HG03521 (cell line): ENCODE data around the gene JMJD7.

Experiments
- ATAC-seq: cut with Tn5 transposase; IDR thresholded peaks from one replicate; pipeline ENCODE4 v1.9.1; 2021; ENCODE audit warnings: mild to moderate bottlenecking, moderate library complexity; ENCODE audit not compliant: unreplicated experiment

The JMJD7 gene

DNA sequence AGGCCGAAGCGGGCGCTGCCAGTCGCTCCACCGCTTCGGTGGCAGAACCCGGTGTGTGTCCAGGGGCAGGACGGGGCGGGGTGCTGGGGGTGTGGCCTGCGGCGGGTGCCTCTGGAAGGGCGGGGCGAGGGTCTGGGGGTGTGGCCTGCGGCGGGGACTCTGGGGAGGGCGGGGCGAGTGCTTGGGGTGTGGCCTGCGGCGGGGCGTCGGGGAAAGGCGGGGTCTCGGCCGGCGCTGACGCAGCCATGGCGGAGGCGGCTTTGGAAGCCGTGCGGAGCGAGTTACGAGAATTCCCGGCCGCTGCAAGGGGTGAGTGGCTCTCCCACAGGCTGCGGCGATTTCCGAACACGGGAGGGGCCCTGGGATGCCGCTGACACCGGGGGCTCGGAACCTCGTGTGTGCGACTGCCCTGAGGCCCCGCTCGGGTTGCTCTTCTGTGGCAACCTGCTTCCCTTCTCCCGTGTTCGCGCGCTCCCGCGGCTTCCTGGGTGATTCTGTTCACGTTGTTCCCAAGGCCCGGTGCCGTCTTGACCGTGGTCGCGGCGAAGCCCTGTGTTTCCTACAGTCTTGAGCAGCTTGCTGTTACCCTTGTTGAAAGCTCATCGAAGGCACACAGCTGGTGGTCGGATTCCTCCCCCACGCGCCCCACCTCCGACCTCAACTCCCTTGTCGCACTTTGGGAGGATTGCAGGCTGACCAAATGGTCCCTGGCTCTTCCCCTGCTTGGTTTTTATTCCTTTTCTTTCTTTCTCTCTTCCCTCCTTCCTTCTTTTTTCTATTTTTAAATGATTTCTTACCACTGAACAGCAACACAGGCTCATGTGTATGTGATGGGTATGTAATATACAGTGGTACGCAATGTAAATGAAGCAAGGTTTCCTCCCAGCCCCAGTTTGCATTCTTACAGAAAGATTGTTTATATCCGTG is at the start of gene JMJD7:
Gene JMJD7, plus strand, starts transcription at position 213 of the 927 bp plus-strand sequence. Its CDS starts 33 bp downstream, at position 246.
- ATAC-seq = peak; percentile 75

GRCh38 chr15:41778521-41778920 is 49.4 kb upstream of the JMJD7 start:
- no peak for ATAC-seq

DNA sequence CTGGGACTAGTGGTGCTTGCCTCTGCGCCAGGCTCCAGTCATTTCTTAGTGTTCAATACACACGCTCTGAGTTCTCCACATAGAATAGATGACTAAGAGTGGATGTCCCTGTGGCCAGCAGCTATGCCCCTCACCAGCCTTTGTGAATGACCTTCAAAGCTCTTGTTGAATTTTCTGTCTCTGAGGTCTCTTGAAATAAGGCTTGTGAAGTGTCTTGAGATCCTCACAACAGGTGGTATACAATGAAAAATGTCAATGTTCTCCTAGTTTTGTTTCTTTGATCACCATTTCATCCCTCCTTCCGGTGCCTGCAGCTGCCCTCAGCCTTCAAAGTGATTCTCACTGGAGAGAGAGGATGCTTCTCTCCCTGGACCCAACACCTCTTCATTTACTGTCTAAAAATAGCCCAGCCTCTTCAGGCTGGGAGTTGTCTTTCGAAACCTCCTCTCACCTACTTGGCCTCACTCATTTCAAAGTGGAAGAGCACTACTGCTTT is 48.2 kb upstream of the JMJD7 start:
- no peak for ATAC-seq

DNA sequence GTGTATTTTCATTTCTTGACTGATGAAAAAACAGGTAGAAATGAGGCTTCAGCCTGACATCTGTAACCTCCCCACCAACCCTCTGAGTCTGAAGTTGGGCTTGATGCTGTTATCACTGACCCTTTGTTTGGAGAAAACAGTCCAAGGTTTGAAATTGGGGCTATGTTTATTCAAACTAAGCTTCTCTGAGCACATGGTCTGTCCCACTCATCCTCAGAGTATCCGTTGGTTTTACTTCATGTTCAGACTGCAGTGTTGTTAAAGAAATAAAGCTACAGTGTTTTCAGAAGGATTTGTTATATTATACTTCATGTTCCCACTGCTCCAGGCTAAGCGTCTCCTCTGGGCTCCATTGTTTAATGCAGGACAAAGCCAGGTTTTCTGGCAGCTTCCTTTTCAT is 47.6 kb upstream of the JMJD7 start:
- no peak for ATAC-seq

DNA sequence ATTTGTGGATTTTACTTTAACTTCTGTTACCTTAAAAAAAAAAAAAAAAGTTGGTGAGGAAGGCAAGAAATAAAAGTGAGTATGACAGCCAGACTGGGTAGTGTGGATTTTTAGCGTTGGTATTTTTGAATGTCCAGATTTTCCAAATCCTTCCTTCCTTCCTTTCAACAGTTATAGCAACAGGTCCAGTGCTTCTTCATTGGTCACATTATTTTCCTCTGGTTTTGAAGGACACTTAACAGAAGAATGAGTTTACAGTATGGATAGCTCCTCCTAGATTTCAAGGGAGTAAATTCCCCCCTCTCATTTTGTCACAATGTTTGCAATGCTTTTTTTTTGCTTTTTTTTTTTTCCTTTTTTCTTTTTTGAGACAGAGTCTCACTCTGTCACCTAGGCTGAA is 47.2 kb upstream of the JMJD7 start:
- no peak for ATAC-seq

DNA sequence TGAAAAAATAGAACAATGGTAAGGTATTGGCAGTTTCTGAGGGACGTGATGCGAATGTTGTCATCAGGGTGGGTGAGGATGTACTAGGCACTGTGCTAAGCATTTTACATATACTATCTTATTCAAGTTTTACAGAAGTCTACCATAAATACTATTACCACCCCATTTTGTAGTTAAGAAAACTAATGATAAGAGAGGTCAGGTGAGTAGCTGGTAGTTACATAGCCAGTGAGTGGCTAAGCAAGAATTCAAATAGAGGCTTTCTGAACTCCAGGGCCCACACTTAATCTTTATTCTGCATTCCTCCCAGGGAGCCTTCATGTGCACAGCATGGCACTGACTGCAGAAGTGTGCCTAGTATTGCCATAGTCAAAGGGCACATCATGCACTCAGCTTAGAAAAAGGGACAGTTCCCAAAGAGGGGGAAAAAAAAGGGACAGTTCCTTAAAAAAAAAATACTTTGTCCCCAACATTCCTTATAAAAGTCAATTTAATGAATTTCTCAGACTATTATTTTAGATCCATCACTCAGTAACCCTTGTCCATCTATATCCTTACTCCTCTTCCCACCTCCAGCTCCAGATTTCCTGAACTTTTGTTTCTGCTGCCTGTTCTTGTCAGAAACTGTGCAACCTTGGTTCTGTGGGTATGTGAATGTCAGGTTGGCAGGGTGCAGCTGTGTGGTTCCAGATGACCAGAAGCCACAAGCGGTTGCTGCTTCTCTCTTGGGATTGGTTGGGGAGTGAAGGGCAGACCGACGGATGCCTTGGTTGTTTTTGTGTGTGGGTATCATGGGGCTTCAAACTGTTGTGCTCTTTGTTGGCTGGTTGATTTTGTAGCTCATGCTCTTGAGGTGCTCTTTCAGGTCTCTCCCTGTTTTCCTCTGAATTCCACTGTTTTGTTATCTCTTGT is 45.3 kb upstream of the JMJD7 start:
- ATAC-seq = no peak

DNA sequence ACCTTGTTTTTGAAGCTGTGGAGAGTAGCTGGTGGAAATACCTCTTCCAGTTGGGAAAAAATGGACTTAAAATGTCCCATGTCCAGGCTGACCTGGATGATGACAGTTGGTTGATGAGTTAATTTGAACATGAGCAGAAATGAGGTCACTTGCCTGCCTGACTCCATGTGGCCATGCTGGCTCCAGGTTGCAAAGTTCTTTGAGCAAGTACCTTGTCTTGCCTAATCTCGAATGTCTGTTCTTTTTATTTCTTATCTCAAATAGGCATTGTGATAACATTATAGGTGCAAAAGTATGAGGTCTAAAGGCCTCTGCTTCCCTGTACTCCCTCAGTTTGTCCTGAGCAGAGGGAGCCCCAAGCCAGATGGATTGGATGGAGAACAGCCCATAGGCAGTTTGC is 44.6 kb upstream of the JMJD7 start:
- no peak for ATAC-seq

GRCh38 chr15:41788262-41788661 is 39.6 kb upstream of the JMJD7 start:
- no peak for ATAC-seq

DNA sequence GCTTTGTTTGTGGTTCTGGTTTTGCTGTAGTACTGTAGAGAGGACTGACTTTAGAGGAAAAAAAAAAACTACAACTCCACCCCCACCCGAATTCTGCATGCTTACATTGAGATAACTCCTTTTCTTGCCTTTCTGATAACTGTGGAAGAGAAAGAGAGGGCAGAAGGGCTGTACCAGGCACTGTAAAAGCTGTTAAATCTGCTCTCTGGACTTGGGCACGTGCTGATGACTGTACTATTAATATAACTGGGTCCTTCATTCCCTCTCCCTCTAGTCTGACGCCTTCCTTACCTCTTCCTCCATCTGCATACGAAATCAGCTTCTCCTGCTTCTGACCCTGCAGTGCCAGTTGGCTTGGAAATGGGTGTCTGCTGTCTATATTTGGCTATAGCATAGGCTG is 38.7 kb upstream of the JMJD7 start:
- ATAC-seq = no peak

GRCh38 chr15:41789662-41790061 is 38.2 kb upstream of the JMJD7 start:
- ATAC-seq = no peak

GRCh38 chr15:41790169-41790568 is 37.7 kb upstream of the JMJD7 start:
- no peak for ATAC-seq

- ATAC-seq = no peak
Measured at GRCh38 chr15:41790756-41791546, 36.9 kb upstream of the JMJD7 start.

DNA sequence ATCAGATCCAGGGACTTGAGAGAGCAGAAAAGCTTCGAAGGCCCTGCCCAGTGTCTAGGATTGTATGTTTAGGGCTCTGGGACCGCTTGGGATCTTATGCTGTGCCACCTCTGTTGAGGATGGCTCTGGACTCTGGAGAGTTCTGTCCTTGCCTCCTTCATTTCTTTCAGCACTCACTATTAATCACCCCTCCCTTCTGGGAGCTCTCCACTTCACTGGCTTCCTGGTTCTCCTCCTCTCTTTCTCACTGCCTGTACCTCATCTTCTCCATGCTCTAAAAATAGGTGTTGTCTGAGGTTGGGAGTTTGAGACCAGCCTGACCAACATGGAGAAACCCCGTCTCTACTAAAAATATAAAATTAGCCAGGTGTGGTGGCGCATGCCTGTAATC is 36.4 kb upstream of the JMJD7 start:
- no peak for ATAC-seq

- ATAC-seq = no peak
Measured at GRCh38 chr15:41792000-41792637, 35.8 kb upstream of the JMJD7 start.

GRCh38 chr15:41794081-41794480 is 33.8 kb upstream of the JMJD7 start:
- no peak for ATAC-seq

GRCh38 chr15:41795996-41796856 is 31.7 kb upstream of the JMJD7 start:
- no peak for ATAC-seq

GRCh38 chr15:41797201-41797944 is 30.5 kb upstream of the JMJD7 start:
- ATAC-seq = no peak

DNA sequence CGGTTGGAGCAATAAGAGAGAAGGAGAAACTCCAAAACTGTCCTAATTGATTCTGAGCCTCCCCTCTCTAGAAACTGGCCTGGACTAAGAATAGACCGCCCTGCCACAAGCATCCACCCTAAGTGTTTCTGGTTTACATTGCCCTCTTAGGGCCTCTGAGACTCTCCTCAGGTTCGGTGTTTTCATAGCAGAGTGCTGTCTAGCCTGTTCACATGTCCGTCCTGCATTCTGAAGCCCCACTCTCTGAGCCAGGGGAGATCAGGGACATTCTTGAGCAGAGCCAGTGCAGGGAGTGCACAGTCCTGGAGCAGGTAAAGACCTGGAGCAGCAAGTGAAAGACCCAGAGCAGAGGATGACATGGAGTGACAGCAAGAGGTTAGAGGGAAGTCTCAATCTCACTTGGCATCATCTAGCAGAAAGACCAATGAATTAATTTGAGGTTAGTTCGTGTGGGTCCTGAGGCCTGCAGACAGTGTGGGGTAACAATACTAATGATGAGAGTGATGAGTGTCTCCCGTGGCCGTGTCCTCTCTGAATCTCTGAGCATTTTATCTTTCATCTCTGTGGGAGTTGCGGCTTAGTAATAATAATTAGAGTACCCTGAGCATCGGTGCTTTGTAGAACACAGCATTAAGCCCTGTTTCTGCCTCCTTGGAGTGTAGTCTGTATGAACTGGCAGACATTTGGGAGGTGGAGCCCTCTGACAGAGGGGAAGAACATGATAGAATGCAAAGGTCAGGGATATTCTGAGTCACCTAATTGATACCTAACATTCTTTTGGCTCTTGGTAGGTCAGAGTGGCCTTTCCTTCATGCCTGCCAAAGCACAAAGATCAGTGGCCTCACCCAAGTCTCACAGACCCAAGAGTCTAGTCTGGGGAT is 29.0 kb upstream of the JMJD7 start:
- no peak for ATAC-seq
